ENCODE measurements around the gene PKDCC. TPM values are rescaled to one million over a fixed set of nuclear protein-coding genes. Genes with fewer than 3 reads are reported as not detected.

The PKDCC gene
- total and polyA plus RNA-seq, 2 of the 8 experiments (the other 6 are each of a cell fraction or from before 2014, with no cell fraction given) = 49.9 to 80.1 TPM

- no peak for TF ChIP-seq CHD7 (IDR thresholded peaks at IDR 0.05; ENCODE audit: insufficient replicate concordance, low read length)
- TF ChIP-seq POLR2A (IDR thresholded peaks at IDR 0.05; ENCODE audit: control extremely low read depth in 1 of 2, low read depth in 2 of 2, low read length in 2 of 2) = no peak
- no peak for TF ChIP-seq RFX5 (IDR thresholded peaks at IDR 0.05; ENCODE audit: borderline replicate concordance, low read depth, low read length)
- TF ChIP-seq TCF12 (IDR thresholded peaks at IDR 0.05; ENCODE audit: low read depth, low read length) = no peak
- TF ChIP-seq SIN3A (conservative IDR thresholded peaks at IDR 0.05 in 1 of 2, IDR thresholded peaks at IDR 0.05 in 1 of 2; ENCODE audit: low read depth in 1 of 2, low read length in 2 of 2) = no peak
- TF ChIP-seq SIRT6 (IDR thresholded peaks at IDR 0.05; ENCODE audit: low read length) = no peak
- TF ChIP-seq, protein P1, sequence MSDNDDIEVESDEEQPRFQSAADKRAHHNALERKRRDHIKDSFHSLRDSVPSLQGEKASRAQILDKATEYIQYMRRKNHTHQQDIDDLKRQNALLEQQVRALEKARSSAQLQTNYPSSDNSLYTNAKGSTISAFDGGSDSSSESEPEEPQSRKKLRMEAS (IDR thresholded peaks at IDR 0.05) = no peak
- no peak for TF ChIP-seq CBX8 (IDR thresholded peaks at IDR 0.05; ENCODE audit: borderline replicate concordance, low read depth, low read length)
Observed at GRCh38 chr2:42076357-42077225, 28.8 kb downstream of the PKDCC start (continued).
